ENCODE data around the gene WDR70.

WDR70 gene

DNA sequence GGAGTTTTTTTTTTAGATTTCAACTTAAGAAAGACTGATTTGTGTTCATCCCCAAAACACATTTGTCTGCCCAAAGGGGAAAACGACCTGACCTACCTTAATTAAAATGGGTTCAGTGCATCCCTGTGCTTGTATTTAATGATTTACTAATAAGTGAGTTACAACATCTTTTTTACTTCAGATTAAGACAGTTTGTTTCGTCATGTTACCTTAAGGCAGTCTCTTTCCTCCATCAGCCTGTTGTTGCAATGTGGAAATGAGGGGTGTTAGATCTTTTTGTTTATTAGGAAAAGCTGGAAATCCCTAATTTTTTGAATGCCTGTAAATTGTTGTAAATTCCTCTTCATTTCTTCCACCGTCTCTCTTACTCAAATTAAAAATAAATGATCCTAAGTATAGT lies 283.2 kb downstream of the WDR70 start:
- no peak overlapping the region for H3K27ac ChIP-seq
- H3K4me3 ChIP-seq: no peak overlapping the region
- TF ChIP-seq, protein P1, sequence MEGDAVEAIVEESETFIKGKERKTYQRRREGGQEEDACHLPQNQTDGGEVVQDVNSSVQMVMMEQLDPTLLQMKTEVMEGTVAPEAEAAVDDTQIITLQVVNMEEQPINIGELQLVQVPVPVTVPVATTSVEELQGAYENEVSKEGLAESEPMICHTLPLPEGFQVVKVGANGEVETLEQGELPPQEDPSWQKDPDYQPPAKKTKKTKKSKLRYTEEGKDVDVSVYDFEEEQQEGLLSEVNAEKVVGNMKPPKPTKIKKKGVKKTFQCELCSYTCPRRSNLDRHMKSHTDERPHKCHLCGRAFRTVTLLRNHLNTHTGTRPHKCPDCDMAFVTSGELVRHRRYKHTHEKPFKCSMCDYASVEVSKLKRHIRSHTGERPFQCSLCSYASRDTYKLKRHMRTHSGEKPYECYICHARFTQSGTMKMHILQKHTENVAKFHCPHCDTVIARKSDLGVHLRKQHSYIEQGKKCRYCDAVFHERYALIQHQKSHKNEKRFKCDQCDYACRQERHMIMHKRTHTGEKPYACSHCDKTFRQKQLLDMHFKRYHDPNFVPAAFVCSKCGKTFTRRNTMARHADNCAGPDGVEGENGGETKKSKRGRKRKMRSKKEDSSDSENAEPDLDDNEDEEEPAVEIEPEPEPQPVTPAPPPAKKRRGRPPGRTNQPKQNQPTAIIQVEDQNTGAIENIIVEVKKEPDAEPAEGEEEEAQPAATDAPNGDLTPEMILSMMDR (IDR thresholded peaks at IDR 0.05): no peak
- no peak for DNase-seq (ENCODE audit: low spot score)

DNA sequence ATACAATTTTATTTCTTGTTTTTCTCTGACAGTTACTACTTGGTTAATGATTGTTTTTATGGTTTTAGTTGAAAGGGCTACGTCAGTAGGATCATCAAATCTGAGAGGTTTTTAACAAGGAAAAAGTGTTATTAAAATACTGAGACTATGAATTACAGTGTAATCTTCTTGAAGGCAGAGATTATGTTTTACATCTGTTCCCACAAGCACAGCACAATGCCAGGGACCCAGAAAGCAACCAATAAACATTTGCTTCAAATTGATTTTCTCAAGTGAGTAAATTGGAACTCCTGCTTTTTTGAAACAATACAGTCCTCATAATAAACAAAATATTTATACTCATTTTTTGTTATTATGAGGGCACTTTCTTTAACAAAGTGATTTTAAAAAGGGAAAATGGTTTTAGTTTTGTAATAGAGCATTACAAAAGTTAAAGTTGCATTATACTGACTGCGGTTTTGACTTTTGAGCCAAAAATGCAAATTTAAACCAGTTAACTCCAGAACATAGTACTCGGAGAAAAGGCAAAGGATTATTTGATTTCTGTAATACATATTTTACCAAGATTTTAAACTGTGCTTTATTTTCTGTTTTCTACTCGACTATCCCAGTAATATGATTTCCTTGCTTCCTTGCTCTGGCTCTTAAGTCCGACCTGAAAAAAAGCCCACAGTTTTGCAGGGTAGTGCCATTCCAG lies 283.8 kb downstream of the WDR70 start:
- no peak overlapping the region for H3K27ac ChIP-seq
- TF ChIP-seq, protein P1 (IDR thresholded peaks at IDR 0.05): no peak
- no peak overlapping the region for H3K4me3 ChIP-seq
- DNase-seq (ENCODE audit: low spot score): no peak

GRCh38 chr5:37663538-37663937 lies 284.4 kb downstream of the WDR70 start:
- no peak overlapping the region for H3K27ac ChIP-seq
- no peak for DNase-seq (ENCODE audit: low spot score)
- TF ChIP-seq, protein P1 (IDR thresholded peaks at IDR 0.05): no peak
- no peak overlapping the region for H3K4me3 ChIP-seq

GRCh38 chr5:37664551-37664950 lies 285.4 kb downstream of the WDR70 start:
- Histone ChIP-seq H3K4me3 (no peak overlapping the region), H3K27ac (no peak overlapping the region)
- TF ChIP-seq, protein P1 (IDR thresholded peaks at IDR 0.05): no peak
- no peak for DNase-seq (ENCODE audit: low spot score)

GRCh38 chr5:37665272-37665671 lies 286.2 kb downstream of the WDR70 start:
- no peak overlapping the region for H3K27ac ChIP-seq
- TF ChIP-seq, protein P1 (IDR thresholded peaks at IDR 0.05): no peak
- no peak for DNase-seq (ENCODE audit: low spot score)
- no peak overlapping the region for H3K4me3 ChIP-seq

DNA sequence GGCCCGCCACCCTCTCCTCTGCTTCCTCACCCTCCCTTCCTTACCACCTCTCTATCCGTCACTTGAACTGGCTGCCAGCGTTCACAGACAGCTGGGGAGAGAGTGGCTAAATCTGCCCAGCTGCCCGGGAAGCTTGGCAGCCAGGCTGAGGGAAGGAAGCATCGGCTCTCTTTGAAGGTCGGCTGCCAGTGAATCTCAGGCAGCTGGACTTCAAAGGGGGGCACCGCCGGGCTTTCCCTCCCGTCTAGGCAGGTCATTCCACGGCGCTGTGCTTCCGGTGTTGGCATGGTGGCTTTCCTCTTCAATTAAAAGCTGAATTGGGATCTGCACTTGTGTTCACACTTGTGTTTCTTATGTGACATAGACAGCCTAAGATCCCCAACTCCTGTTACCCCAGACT lies 286.8 kb downstream of the WDR70 start:
- DNase-seq (ENCODE audit: low spot score): no peak
- Histone ChIP-seq H3K27ac (no peak overlapping the region), H3K4me3 (no peak overlapping the region)
- TF ChIP-seq, protein P1 (IDR thresholded peaks at IDR 0.05): no peak

GRCh38 chr5:37667430-37667829 lies 288.3 kb downstream of the WDR70 start:
- TF ChIP-seq, protein P1 (IDR thresholded peaks at IDR 0.05): no peak
- Histone ChIP-seq H3K27ac (no peak overlapping the region), H3K4me3 (no peak overlapping the region)
- DNase-seq (ENCODE audit: low spot score): no peak

Data from coronary artery (tissue), 2 donors.